ENCODE data around the gene DPYD. TPM values are rescaled to one million over a fixed set of nuclear protein-coding genes. Genes with fewer than 3 reads are reported as not detected.
A peak's percentile ranks its signal among the peaks of the same experiment; 100 is the strongest.

Gene DPYD
- polyA plus RNA-seq: 3.8 TPM

DNA sequence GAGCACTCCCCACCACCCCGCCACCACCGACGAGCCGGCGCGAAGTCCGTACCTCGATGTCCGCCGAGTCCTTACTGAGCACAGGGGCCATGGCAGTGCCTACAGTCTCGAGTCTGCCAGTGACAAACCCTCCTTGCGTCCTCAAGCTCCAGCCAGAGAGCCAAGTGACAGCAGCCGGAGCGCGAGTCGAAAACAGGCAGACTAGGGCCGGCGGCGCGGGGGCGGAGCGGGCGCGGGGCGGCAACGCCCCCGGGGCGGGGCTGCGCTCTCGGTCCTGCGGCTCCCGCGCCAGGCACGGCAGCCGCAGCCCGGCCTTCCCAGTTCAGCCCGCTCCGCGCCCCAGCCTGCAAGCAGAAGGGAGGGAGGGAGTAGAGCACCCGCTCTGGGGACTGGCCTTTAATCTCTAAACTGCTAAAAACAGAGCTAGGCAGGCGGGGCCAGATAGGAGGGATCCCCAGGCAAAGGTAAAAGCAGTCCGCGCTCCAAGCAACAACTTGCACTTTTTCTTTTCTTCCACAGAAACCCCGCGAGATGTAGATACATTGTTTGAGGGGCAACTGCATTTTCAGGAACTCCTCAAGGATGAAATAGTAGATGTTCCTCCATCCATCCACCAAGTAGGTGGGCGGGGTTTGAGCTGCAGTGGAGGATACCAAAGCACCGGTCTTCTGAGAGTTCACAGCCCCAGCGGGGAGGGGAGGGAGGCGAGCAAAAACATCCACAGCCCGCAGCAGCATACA lies at the start of gene DPYD:
Gene DPYD, minus strand, starts transcription at position 203 of the 740 bp plus-strand sequence. Its CDS starts 112 bp downstream, at position 91.
- peaks cover 4% of the 10 kb centered on the region for H3K27me3 Mint-ChIP-seq
- no peaks in the 10 kb centered on the region for H3K36me3 Mint-ChIP-seq
- H3K27ac Mint-ChIP-seq: peak within 1 kb of the TSS in 2 of 3 donors; percentile 54 to 85
- peak within 1 kb of the TSS; percentile 91 to 97 (median 94) for H3K4me3 Mint-ChIP-seq
- no peaks in the 10 kb centered on the region for H3K9me3 Mint-ChIP-seq
- peaks cover 7 to 15% (median 10%) of the 10 kb centered on the region in 3 donors for H3K4me1 Mint-ChIP-seq

DNA sequence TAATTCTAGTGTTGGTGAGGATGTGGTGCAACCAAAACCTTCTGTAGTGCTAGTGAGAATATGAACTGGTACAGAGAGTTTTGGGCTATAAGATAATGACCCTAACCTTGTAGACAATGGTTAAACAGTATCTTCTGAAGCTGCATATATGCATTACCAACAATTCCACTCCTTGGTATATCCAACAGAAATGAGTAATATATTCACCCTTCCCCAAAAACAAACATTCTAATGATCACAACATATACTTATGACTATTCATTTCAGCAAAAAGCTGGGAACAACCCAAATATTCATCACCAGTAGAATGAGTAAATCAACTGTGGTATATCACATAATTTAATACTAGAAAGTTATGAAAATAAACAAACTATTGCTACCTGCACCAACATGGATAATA lies 39.6 kb upstream of the DPYD start:
- H3K27ac Mint-ChIP-seq: no peak overlapping the region
- no peaks in the 10 kb centered on the region for H3K36me3 Mint-ChIP-seq
- peaks cover 2% of the 10 kb centered on the region for H3K27me3 Mint-ChIP-seq
- H3K4me1 Mint-ChIP-seq: peaks cover 0 to 2% (median 0%) of the 10 kb centered on the region in 3 donors
- H3K9me3 Mint-ChIP-seq: no peaks in the 10 kb centered on the region
- H3K4me3 Mint-ChIP-seq: no peak overlapping the region

DNA sequence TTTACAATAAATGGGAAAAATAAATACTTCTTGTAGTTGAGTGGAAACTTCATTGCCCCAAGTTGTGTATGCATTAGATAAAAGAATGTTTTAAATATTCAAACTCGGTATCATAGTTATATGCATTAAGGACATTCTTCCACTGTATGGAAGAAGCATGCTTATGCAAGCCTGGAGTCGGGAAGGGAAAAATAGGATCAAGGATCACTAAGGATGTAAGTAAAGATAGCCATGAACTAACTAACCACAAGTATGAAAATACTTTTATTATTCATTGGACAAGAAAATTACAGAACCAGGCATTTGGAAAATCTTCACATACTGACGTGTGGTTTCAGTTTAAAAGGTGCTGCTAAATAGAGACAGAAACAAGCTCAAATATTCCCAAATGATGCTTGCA lies 26.9 kb upstream of the DPYD start:
- no peaks in the 10 kb centered on the region for H3K4me1 Mint-ChIP-seq
- no peak overlapping the region for H3K27ac Mint-ChIP-seq
- no peaks in the 10 kb centered on the region for H3K36me3 Mint-ChIP-seq
- peaks cover 3% of the 10 kb centered on the region for H3K27me3 Mint-ChIP-seq
- H3K9me3 Mint-ChIP-seq: no peaks in the 10 kb centered on the region
- H3K4me3 Mint-ChIP-seq: no peak overlapping the region

DNA sequence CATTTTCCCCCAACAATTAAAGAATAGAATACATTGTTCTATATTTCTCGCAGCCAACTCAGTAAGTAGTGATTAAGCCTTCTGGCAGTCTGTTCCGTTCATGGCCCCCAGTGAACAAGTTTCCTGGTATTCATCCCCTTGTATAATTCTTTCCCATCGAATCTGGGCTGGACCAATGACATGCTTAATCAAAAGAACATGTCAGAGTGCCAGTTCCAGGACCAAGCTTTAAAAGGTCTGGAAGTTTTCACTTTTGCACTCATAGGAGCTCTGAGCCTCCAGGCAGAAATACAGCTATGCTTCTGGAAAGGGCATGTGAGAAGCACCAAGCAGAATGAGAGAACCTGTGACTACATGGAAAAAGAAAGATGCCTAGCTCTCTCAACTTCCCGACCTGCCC lies 22.5 kb upstream of the DPYD start:
- H3K27me3 Mint-ChIP-seq: peaks cover 3% of the 10 kb centered on the region
- no peak overlapping the region for H3K27ac Mint-ChIP-seq
- no peaks in the 10 kb centered on the region for H3K36me3 Mint-ChIP-seq
- H3K4me3 Mint-ChIP-seq: no peak overlapping the region
- no peaks in the 10 kb centered on the region for H3K9me3 Mint-ChIP-seq
- H3K4me1 Mint-ChIP-seq: no peaks in the 10 kb centered on the region

DNA sequence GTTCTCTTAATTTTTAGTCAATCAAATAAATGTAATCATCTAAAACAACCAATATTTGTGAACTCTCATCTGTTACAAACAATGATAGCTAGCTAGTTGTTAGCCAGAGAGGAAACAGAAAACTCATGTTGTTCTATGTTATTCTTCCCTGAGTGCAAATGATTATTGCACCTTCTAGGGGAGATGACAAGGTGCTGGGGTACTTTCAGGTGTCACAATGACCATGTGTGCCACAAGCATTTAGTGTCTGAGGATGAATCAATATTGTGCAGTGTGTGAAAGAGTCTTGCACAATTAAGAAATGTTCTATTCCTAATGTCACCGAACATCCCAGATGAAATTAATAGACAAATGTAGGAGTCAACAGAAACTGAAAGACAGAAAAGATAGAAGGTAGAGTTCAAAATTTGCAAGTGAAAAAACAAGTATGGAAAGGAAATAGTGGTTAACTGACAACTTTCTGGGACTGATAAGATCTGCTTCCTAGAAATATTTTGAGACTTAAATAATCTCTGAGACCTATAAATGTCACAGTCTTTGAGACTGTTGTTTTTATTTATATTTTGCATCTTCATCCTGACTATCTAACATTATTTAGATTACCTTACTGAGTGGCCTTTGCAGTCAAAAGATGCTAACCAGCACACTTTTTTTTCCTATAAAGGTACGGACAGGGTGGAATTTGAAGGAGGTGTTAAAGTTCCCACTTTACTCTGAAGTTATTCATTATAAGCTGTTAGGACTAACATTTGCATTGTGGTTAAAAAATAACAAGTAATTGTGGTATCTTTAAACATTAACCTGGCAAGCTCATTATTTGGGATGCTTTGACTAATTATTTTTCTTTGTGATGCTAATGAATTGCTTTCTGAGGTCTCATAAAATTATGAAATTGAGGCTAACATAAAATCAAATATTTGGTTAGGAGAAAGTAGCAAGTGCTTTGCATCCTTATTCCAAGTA lies 21.6 kb upstream of the DPYD start:
- Mint-ChIP-seq H3K4me1 (no peaks in the 10 kb centered on the region), H3K27me3 (peaks cover 3% of the 10 kb centered on the region), H3K27ac (no peak overlapping the region)

DNA sequence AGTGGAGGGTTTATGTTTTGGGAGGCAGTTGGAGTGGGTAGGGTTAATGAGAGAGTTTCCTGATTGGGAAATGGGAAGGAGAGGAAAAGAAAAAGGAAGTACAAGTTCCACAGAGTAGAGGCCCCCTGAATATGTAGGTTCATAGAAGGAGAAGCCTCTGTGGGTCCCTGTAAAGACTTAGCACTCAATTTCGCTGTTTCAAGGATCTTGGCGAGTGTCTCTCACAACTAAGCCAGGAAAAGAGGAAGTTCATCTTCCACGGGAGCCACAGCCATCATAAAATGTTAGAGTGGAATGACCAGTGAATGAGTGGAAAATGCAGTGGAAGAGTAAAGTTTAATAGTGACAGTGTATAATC lies 17.4 kb upstream of the DPYD start:
- H3K9me3 Mint-ChIP-seq: peaks cover 0 to 2% (median 0%) of the 10 kb centered on the region in 3 donors
- no peak overlapping the region for H3K4me3 Mint-ChIP-seq
- no peaks in the 10 kb centered on the region for H3K36me3 Mint-ChIP-seq
- H3K27me3 Mint-ChIP-seq: peaks cover 2% of the 10 kb centered on the region
- H3K27ac Mint-ChIP-seq: no peak overlapping the region
- H3K4me1 Mint-ChIP-seq: no peaks in the 10 kb centered on the region

More for the DNA sequence above, 21.6 kb upstream of the DPYD start:
- Mint-ChIP-seq H3K9me3 (no peaks in the 10 kb centered on the region), H3K36me3 (no peaks in the 10 kb centered on the region), H3K4me3 (peak overlapping the region in 1 of 4 donors; percentile 17)

DNA sequence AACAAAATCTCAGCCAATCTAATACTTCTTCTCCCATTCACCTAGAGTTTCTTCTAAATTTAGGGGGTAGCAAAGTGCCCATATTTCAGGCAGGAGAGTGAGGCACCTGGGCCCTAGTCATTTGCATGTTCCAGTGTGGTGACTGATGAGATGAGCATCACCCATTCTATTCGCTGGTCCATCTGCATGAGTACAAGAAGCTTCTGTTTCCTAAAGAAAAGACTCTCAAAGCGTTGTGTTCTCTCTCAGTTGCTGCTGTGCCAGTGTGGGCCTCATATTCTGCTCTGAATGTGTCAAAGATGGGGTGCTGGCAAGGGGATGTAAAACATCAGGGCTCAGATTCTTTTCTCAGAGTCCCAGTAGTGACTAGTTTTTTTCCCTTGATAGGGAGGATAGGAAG lies 16.1 kb upstream of the DPYD start:
- Mint-ChIP-seq H3K4me1 (no peaks in the 10 kb centered on the region), H3K9me3 (peaks cover 0 to 2% (median 0%) of the 10 kb centered on the region in 3 donors), H3K4me3 (no peak overlapping the region), H3K27ac (no peak overlapping the region), H3K36me3 (no peaks in the 10 kb centered on the region), H3K27me3 (peaks cover 2% of the 10 kb centered on the region)

DNA sequence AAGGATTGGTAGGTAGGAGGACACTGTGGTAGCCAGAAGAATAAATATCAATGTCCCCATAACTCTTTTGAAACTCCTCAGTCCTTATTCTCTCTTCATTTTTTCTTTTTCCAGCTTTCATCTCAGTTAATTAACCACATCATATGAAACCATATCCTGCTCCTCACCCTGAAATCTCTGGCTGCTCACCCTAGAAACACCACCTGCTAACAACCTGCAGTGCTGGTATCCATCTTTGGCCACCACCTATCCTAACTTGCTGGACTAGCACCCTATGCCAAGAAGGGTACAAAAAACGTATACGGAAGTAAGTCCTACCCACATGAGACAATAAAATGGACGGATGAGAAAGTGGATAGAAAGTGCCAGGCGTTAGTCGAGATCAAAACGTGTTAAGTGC lies 13.7 kb upstream of the DPYD start:
- Mint-ChIP-seq H3K9me3 (peaks cover 0 to 2% (median 0%) of the 10 kb centered on the region in 3 donors), H3K4me1 (no peaks in the 10 kb centered on the region), H3K27ac (no peak overlapping the region), H3K27me3 (peaks cover 1% of the 10 kb centered on the region), H3K36me3 (peaks cover 1% of the 10 kb centered on the region), H3K4me3 (no peak overlapping the region)

DNA sequence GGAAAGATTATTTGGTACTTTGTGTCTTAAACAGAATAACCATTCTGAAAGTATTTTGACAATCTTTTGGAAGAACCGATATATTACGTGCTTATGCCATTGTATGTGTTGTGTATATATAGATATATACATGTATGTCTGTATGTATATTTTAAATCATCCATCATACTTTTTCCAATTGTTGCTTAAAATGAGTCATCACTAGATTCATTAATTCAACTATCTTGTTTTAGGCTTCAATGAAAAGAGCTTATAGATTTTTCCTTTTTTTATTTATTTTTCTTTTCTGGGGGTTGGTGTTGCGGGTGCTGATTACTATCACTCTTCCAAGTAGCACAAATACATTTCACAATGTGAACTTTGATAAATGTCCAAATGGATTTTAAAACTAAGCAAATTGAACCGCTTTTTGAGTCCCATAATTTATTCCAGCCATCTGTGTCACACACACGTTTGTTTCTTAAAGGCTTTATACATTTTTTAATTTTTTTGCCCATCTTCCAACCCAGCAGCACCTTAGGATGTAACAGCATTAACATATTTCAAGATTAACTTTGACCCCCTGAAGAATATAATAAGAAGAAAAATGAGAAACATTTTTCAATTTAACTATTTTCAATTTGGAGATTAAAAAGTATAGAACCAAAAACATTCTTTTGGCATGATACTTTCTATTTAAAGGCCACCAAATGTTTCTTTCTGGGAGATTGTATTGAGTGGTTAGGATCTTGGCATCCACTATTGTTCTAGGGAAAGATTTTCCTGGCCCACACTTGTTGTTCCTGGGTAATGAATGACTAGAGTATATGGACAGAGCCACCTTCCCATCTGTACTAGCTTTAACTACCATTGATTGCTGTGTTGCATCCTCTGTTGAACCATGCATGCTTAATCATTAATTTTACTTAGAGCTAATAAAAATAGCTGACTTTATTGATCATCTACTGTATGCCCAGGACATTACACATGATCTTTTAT lies 9.3 kb upstream of the DPYD start:
- Mint-ChIP-seq H3K9me3 (peaks cover 0 to 2% (median 0%) of the 10 kb centered on the region in 3 donors), H3K36me3 (peaks cover 1% of the 10 kb centered on the region), H3K27me3 (peaks cover 1% of the 10 kb centered on the region), H3K27ac (no peak overlapping the region), H3K4me3 (no peak overlapping the region), H3K4me1 (no peaks in the 10 kb centered on the region)

DNA sequence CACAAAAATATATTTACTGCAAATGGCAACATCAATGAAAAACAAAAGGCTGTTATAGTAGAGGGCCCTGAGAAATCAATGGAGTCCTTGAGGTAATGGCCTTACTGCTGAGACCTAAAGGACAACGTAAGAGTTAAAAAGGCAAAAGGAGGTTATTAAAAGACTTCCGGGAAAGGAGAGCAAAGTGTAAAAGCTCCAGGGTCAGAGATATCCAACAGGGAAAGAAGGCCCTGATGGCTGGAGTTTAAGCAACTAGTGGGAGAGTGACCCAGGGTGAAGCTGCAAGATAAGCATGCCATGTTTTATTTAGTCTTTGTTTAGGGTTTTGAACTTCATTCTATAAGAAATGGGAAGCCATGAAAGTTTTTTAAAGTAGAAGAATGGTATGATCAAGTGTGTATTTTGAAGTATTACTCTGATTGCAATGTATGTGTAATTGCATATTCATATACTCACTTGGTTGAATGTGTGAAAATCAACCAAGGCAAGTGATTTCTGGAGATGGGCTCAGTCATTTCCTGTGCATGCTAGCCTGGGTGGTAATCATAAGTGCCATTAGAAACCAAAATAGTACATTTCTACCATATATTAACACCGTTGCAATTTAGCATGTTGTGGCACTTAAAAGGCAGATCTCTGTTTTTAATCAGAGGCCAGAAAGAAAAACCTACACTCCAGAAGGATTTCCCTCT lies 5.3 kb upstream of the DPYD start:
- Mint-ChIP-seq H3K4me1 (peaks cover 0 to 4% (median 3%) of the 10 kb centered on the region in 3 donors), H3K27me3 (no peaks in the 10 kb centered on the region), H3K4me3 (no peak overlapping the region), H3K9me3 (no peaks in the 10 kb centered on the region), H3K27ac (no peak overlapping the region), H3K36me3 (peaks cover 1% of the 10 kb centered on the region)

DNA sequence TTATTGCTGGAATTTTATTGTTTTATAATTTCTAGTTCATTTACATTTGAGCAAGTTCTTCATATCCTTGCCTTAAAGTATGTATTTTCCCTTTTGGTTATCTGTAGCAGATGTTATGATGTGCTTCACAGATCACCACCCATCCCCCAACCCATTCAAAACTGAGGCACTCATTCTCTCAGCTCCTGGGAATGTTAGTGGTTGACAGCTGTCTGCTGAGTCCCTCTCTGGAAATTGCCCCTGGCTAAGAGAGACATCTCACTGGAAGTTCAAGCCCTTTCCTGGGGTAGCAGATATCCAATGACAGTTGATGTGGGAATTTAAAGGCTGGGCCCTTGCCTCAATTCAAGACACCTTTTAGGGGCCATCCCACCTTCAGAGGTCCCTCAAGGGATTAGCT lies 4.3 kb upstream of the DPYD start:
- H3K4me1 Mint-ChIP-seq: peaks cover 2 to 6% (median 4%) of the 10 kb centered on the region in 3 donors
- H3K36me3 Mint-ChIP-seq: no peaks in the 10 kb centered on the region
- no peaks in the 10 kb centered on the region for H3K27me3 Mint-ChIP-seq
- no peak overlapping the region for H3K27ac Mint-ChIP-seq
- H3K4me3 Mint-ChIP-seq: no peak overlapping the region
- H3K9me3 Mint-ChIP-seq: no peaks in the 10 kb centered on the region

DNA sequence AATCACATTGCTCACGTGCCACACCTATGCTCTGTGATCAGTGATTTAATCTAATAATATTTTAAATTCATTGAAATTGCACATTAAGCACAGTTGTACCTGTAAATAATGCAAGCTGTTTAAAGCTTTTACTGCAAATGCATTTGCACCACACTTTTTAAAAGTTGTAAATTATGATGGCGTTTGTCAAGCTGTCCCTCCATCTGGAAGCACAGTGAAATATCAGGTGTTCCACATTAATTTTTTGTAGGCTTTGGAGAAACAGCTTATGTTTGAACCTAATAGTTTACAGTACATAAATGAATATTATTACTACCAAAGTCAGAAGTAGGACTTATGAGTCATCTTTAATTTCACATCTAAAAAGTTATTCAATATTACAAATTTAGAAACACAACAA lies 3.0 kb upstream of the DPYD start:
- H3K36me3 Mint-ChIP-seq: no peaks in the 10 kb centered on the region
- no peak overlapping the region for H3K4me3 Mint-ChIP-seq

DNA sequence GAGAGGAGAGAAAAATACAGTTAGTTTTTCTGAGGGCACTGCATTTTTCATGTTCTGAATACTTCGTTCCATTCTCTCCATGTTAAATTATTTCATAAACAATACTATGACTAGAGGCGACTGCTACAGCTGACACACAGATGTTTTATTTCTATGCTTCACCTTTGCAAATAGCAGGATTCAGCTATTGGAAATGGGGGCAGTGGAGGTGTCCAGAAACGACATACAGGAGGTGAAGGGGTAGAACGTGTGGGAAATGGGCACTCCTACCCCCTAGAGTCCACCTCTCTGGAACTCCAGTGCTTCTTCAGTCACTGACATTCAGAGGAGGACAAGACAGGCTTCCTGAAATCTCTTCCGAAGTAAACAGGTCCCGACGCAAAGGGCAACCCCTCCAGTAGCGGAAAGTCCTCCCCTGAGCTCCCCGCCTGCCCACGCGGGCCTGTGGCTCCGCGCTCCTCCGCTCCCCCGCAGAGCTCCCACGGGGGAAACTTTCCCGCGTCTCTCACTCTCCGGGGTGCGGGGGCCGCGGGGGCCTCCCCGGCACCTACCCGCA lies 480 bp downstream of the DPYD start:
- peak overlapping the region in 2 of 3 donors; percentile 54 to 85 for H3K27ac Mint-ChIP-seq
- peaks cover 4% of the 10 kb centered on the region for H3K27me3 Mint-ChIP-seq
- peak overlapping the region; percentile 91 to 96 (median 94) for H3K4me3 Mint-ChIP-seq
- no peaks in the 10 kb centered on the region for H3K36me3 Mint-ChIP-seq
- H3K4me1 Mint-ChIP-seq: peaks cover 7 to 15% (median 10%) of the 10 kb centered on the region in 3 donors
- no peaks in the 10 kb centered on the region for H3K9me3 Mint-ChIP-seq

More for the DNA sequence above, 3.0 kb upstream of the DPYD start:
- no peak overlapping the region for H3K27ac Mint-ChIP-seq
- peaks cover 7 to 15% (median 10%) of the 10 kb centered on the region in 3 donors for H3K4me1 Mint-ChIP-seq
- H3K9me3 Mint-ChIP-seq: no peaks in the 10 kb centered on the region
- H3K27me3 Mint-ChIP-seq: peaks cover 4% of the 10 kb centered on the region
